DMS114 treated with DMSO at 0.1 percent for 48 hours (cell line): ENCODE results near the gene DZANK1.
"Not testable (repeated sequence)": the region's sequence is repeated elsewhere in the genome, so short reads cannot be mapped to it uniquely, and the experiment has no call there.

Source experiments
- DNase-seq: peaks from one replicate; lab custom pipeline; 2025; ENCODE audit not compliant: unreplicated experiment; lab: John Stamatoyannopoulos, UW

DZANK1 gene

GRCh38 chr20:18466894-18467730 is at the start of gene DZANK1, which contains the start of gene POLR3F:
Gene DZANK1 (minus strand): TSS chr20:18467030. CDS start chr20:18465358, 1,672 bp downstream.
Gene POLR3F (plus strand): TSS chr20:18467390. CDS start chr20:18467507, 117 bp downstream.
- DNase-seq = peak; percentile 88

- no peak for DNase-seq
Observed at GRCh38 chr20:18515973-18516372, 49.1 kb upstream of the DZANK1 start.

- DNase-seq = no peak
Observed at GRCh38 chr20:18514127-18514526, 47.3 kb upstream of the DZANK1 start.

GRCh38 chr20:18513208-18513607 is 46.4 kb upstream of the DZANK1 start:
- no peak for DNase-seq

DNA sequence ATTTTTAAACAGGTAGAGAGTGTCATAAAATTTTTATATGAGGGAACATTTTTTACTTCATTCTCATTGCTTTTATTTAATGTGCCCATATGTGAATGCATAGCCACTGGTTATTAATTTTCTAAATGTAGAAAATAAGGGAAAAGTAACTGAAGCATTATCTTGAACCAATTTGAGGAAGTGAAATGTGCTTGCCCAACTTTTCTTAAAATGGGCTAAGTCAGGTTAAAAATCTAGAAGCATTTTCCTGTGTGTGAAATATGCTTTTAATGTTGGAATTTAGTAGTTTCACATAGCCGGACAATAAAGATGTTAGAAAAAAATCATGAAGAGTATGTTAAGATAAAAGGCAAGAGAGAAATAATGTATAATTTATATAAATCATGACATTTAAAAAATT is 44.7 kb upstream of the DZANK1 start:
- no peak for DNase-seq

DNA sequence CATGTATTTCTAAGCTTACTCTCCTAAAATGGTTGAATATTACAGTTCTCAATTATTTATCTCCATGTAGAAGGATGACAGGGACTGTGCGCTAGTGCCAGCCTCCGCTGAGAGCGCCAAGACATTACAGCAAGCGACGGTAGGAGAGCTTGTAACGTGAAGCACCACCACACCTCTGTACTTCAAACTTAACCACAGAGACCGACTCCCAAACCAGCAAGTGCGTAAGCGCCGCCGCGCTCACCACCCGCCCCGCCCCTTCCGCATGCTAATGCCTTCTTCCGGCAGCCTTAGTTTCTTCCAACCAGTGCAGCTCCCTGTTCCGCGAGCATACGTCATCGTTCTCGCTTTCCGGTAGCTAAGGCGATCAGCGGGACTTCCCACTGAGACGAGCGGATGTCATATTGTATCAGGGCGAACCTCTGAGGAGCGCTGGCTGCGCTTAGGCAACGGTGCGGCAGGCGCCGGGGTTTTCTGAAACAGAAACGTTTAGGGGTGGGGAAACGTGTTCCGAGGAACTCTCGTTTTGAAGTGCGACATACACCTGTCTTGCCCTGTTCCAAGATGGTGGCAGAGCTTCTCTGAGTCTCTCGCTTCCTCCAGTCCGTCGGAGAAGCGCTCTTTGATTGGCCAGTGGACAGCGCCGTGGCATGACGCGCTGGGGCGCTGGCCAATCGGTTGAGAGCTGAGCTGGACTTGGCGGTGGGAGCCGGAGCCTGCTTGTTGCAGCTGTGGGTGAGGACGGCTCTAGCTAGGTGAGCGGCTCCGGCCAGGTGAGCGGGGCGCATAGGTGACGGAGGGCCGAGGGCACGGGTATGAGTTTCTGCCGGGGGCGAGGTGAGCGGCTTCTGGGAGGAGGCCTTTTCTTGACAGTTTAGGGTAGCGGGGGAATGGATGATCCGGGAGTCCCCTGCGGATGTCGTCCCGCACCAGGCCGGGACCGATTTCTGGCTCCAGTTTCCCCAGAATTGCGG is 40.7 kb upstream of the DZANK1 start, which contains the start of gene SEC23B:
Gene SEC23B (plus strand): TSS at position 723 of the 974 bp plus-strand sequence. CDS start 2,896 bp downstream, outside the sequence.
- peak; percentile 93 for DNase-seq

- DNase-seq = no peak
Observed at GRCh38 chr20:18506744-18507143, 39.9 kb upstream of the DZANK1 start.

- peak; percentile 18 for DNase-seq
Observed at GRCh38 chr20:18504479-18505060, 37.7 kb upstream of the DZANK1 start.

DNA sequence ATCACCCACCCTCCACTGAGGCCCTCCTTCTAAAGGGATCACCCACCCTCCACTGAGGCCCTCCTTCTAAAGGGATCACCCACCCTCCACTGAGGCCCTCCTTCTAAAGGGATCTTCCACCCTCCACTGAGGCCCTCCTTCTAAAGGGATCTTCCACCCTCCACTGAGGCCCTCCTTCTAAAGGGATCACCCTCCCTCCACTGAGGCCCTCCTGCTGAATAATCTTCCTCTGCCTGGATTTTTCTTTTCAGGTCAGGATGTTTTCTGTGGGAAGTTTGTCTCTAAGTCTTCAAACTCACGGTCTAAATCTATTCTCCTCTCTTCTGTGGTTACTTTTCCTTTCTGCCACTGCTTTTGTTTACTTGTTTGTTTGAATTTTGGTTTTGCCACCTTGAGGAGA is 34.8 kb upstream of the DZANK1 start:
- DNase-seq = not testable (repeated sequence)

- no peak for DNase-seq
Observed at GRCh38 chr20:18497603-18498002, 30.8 kb upstream of the DZANK1 start.

- peak; percentile 74 for DNase-seq
Observed at GRCh38 chr20:18496740-18497592, 30.1 kb upstream of the DZANK1 start, which contains the start of gene RBBP9. Gene RBBP9 (minus strand): TSS chr20:18497225. CDS start chr20:18497167, 58 bp downstream.

DNA sequence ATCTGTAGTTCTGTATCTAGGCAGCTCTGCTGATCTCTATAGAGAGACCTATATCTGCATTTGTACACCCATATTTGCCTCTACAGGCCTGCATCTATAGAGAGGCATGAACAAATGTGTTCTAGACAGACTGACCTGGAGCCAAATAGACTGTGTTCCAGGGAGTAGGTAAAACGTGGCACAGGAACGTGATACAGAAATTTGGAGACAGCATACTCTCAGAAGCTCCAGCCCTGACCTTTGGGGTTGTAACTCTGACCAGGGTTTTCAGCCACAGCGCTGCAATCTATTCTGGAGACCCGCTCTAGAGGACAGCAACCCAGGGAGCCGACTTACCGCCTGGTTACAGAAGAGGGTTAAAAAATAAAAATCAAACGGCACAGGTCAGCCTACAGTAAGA is 29.2 kb upstream of the DZANK1 start:
- no peak for DNase-seq

DNA sequence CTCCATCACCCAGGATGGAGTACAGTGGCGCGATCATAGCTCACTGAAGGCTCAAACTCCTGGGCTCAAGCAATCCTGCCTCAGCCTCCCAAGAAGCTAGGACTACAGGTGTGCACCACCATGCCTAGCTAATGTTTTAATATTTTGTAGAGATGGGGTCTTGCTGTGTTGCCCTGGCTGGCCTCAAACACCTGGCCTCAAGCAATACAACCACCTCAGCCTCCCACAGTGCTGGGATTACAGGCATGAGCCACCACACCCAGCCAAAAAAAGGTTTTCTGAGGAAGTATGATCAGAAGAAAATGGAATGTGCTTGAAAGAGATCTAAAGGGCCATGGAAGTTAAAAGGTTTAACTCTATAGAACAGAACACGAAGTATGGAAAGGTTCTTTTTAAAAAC is 21.5 kb upstream of the DZANK1 start:
- DNase-seq = no peak

- no peak for DNase-seq
Observed at GRCh38 chr20:18481596-18481995, 14.8 kb upstream of the DZANK1 start.

DNA sequence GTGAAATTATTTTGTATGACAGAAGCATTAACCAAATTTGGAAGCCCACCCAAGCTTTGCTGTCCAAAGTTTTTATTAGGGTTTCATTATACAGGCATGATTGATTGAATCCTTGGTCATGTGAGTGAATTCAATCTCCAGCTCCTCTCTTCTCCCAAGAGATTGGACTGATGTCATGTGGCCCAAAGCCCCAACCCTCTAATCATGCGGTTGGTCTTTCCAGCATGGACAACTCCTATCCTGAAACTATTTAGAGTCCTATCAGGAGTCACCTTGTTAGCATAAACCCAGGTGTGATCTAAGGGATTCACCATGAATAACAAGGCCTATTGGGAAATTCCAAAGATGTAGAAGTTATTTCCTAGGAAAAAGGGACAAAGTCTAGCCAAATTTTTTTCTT is 11.0 kb upstream of the DZANK1 start:
- no peak for DNase-seq

- DNase-seq = no peak
Observed at GRCh38 chr20:18477218-18477617, 10.4 kb upstream of the DZANK1 start.

DNA sequence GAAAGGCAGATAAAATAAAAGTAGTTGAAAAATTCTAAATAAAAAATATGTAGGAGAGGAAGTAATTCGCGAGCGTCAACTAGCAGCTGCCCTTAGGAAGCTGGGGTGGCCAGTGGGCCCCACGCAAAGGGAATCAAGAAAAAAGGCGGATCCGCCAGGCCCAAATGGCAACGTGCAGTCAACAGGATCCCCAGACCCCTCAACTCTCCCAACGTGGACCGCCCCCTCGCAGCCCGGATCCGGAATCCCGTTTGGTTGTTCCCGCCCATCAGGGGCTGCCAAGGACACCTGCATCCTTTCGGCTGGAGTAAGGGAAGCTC is 296 bp downstream of the DZANK1 start:
- DNase-seq = peak; percentile 79

GRCh38 chr20:18465536-18466200 is 1.2 kb downstream of the DZANK1 start:
- no peak for DNase-seq

DNA sequence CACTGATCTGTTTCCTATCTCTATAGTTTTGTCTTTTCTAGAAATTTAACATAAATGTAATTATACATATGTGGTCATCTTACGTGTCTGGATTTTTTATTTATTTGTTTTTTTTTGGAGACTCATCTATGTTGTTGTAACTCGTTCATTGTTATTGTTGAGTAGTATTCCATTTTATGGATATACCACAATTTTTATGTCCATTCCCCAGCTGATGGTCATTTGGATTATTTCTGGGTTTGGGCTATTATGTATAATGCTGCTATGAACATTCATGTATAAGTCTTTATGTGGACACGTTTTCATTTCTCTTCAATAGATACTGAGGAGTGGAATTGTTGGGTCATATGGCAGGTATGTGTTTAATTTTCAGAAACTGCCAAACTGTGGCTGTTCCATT is 10.2 kb downstream of the DZANK1 start:
- DNase-seq = no peak

GRCh38 chr20:18443886-18444285 is 22.9 kb downstream of the DZANK1 start:
- no peak for DNase-seq
